T-cell (primary cell): ENCODE measurements around the gene ASIC3. TPM values are rescaled to one million over a fixed set of nuclear protein-coding genes. Genes with fewer than 3 reads are reported as not detected.
"Not testable (repeated sequence)": the region's sequence is repeated elsewhere in the genome, so short reads cannot be mapped to it uniquely, and the experiment has no call there.

ENCODE experiments used
- ATAC-seq, 4 experiments: fragments of 200-7000 bp in 3 of 4; fragments of 150-1000 bp in 1 of 4; cut with Tn5 transposase; replicated peaks in 1 of 4; 1 replicate in 3 of 4; 2 replicates in 1 of 4; pipeline ENCODE4 v1.10.0; 2021; ENCODE audit warnings: moderate library complexity in 3 of 4, mild to moderate bottlenecking in 2 of 4, moderate number of reproducible peaks in 1 of 4
- CTCF ChIA-PET, 2 donors: fragments of 300-600 bp; sonication (Branson Sonifier 250); formaldehyde crosslinking; loops; one replicate each; lab custom pipeline; 2022; ENCODE audit warnings: antibody characterized with exemption in 2 of 2; lab: Charles Lee
- POLR2A ChIA-PET, 2 donors: fragments of 300-600 bp; sonication (Branson Sonifier 250); formaldehyde crosslinking; loops; one replicate each; lab custom pipeline; 2022; ENCODE audit warnings: antibody characterized with exemption in 2 of 2; lab: Charles Lee
- DNase-seq, 35 experiments: peaks; one replicate each; pipeline versions ENCODE4 v3.0.0 to v3.0.0-alpha.2; 2013 to 2023
- H3K27ac ChIP-seq: one replicate; pipeline ENCODE4 v1.5.1; 2013; ENCODE audit warnings: low read length
- H3K27me3 ChIP-seq, 2 experiments: replicated peaks in 1 of 2; 1 replicate in 1 of 2; 2 replicates in 1 of 2; pipeline versions ENCODE4 v1.6.1 to v1.7.0; 2013; ENCODE audit warnings: low read length in 1 of 2, mixed read lengths in 1 of 2; ENCODE audit not compliant: control insufficient read depth in 2 of 2, insufficient read depth in 2 of 2; ENCODE audit errors: extremely low read depth in 1 of 2
- H3K36me3 ChIP-seq, 2 donors: 1 replicate in 1 of 2; 2 replicates in 1 of 2; pipeline versions ENCODE4 v1.6.1 to v1.7.0; 2013; ENCODE audit warnings: low read length in 1 of 2; ENCODE audit not compliant: control insufficient read depth in 2 of 2, insufficient read depth in 1 of 2; ENCODE audit errors: extremely low read depth in 1 of 2
- H3K4me1 ChIP-seq, 2 experiments: 1 replicate in 1 of 2; 2 replicates in 1 of 2; pipeline versions ENCODE4 v1.6.1 to v1.7.0; 2013; ENCODE audit warnings: low read length in 2 of 2, mixed read lengths in 1 of 2; ENCODE audit not compliant: insufficient read depth in 2 of 2, control insufficient read depth in 1 of 2; ENCODE audit errors: extremely low read depth in 1 of 2
- H3K4me3 ChIP-seq, 2 donors: 1 replicate in 1 of 2; 2 replicates in 1 of 2; pipeline versions ENCODE4 v1.5.1 to v1.7.0; 2013; ENCODE audit warnings: mild to moderate bottlenecking in 2 of 2, low read length in 1 of 2, moderate library complexity in 1 of 2; ENCODE audit not compliant: control insufficient read depth in 1 of 2; ENCODE audit errors: extremely low read depth in 1 of 2
- H3K9me3 ChIP-seq: 2 replicates; pipeline ENCODE4 v1.7.0; 2013
- H3K27ac Mint-ChIP-seq, 2 donors: one replicate each; pipeline ENCODE4 v1.8.0; 2020 to 2021; ENCODE audit warnings: mild to moderate bottlenecking in 2 of 2, mixed read lengths in 2 of 2
- H3K27me3 Mint-ChIP-seq, 2 donors: one replicate each; pipeline ENCODE4 v1.8.0; 2021 to 2022; ENCODE audit warnings: mixed read lengths in 2 of 2
- H3K36me3 Mint-ChIP-seq: one replicate; pipeline ENCODE4 v1.8.0; 2021; ENCODE audit warnings: mixed read lengths
- H3K4me1 Mint-ChIP-seq, 3 donors: one replicate each; pipeline ENCODE4 v1.8.0; 2020 to 2022; ENCODE audit warnings: mixed read lengths in 3 of 3, mild to moderate bottlenecking in 1 of 3
- H3K4me3 Mint-ChIP-seq, 3 donors: one replicate each; pipeline ENCODE4 v1.8.0; 2020 to 2022; ENCODE audit warnings: mild to moderate bottlenecking in 3 of 3, mixed read lengths in 3 of 3, moderate library complexity in 3 of 3
- H3K9me3 Mint-ChIP-seq, 3 donors: one replicate each; pipeline ENCODE4 v1.8.0; 2020 to 2022; ENCODE audit warnings: mixed read lengths in 3 of 3
- WGBS: methylation state at CpG from one replicate; pipeline ENCODE4 v1.1.5; 2013; ENCODE audit warnings: missing lambda C conversion rate; ENCODE audit not compliant: insufficient coverage; 5-methylcytosine and 5-hydroxymethylcytosine counted together
- total RNA-seq, 35 experiments: library from RNA in 6 of 35; stranded (reverse) in 6 of 35; fragments of 120-200 nt in 1 of 35; gene quantifications; one replicate each; pipeline versions ENCODE4 v1.2.1 to v1.2.4 and lab custom pipeline; 2013 to 2026

ASIC3 gene
- total RNA-seq, 5 donors from 2014 or later (not counting 1 experiment from before 2014, with no cell fraction given), result 9.8 to 16.0 (median 11.9) TPM

DNA sequence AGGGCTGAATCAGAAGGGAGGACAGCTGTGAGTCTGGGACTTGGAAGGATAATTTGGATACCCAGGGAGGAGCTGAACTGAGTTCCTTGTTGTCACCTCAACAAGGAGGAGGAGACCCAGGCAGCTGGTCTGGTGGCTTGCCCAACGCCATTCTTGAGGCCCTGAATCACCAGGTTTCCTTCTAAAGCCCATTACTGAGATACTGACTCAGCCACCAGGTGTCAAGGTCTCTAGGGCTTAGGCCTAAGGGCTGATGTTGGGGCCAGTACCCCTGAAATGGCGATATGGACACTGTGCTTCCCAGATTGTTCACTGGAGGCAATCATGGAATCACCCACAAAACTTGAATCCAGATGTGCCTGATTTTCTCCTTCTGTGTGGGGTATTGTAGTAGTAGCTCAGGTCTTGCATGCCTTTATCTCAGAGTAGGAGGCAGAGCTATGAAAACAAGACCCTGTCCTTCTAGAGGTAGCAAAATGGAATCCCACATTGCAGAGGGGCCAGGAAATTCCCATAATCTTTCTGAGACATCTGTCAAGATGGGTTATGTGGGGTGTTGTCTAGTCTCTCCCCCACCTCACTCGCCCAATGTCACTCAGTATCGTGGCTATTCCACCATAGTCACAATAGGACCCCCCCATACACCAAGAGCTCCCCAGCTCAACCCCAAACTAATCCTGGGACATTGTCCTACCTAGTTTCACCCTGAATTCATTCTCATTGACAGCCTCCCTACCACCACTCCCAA lies 22.2 kb upstream of the ASIC3 start:
- Mint-ChIP-seq H3K4me3 (no peak overlapping the region), H3K27ac (peak overlapping the region; percentile 17 to 45), H3K27me3 (peaks cover 0 to 3% of the 10 kb centered on the region in 2 donors), H3K9me3 (no peaks in the 10 kb centered on the region), H3K36me3 (peaks cover 5% of the 10 kb centered on the region), H3K4me1 (peaks cover 21 to 30% (median 29%) of the 10 kb centered on the region in 3 donors)
- 69% methylated on average over 2 of the region's 4 CpGs for WGBS
- Histone ChIP-seq H3K27me3 (peaks cover 0 to 20% of the 10 kb centered on the region in 2 experiments), H3K27ac (no peak overlapping the region), H3K36me3 (peaks cover 0 to under 1% of the 10 kb centered on the region in 2 donors), H3K4me1 (peaks cover 9 to 23% of the 10 kb centered on the region in 2 experiments), H3K4me3 (no peak overlapping the region), H3K9me3 (no peaks in the 10 kb centered on the region)
- no peak for ATAC-seq
- no peak for DNase-seq
- ChIA-PET CTCF (interaction anchor here in 1 of 2 donors (1.3 kb wide), 1 partner anchor 9 kb away, joined by 4 read pairs; no protein-coding TSS in a partner anchor), POLR2A (interaction anchor here in 1 of 2 donors (1.0 kb wide), 1 partner anchor 12 kb away, joined by 10 read pairs; no protein-coding TSS in a partner anchor)

DNA sequence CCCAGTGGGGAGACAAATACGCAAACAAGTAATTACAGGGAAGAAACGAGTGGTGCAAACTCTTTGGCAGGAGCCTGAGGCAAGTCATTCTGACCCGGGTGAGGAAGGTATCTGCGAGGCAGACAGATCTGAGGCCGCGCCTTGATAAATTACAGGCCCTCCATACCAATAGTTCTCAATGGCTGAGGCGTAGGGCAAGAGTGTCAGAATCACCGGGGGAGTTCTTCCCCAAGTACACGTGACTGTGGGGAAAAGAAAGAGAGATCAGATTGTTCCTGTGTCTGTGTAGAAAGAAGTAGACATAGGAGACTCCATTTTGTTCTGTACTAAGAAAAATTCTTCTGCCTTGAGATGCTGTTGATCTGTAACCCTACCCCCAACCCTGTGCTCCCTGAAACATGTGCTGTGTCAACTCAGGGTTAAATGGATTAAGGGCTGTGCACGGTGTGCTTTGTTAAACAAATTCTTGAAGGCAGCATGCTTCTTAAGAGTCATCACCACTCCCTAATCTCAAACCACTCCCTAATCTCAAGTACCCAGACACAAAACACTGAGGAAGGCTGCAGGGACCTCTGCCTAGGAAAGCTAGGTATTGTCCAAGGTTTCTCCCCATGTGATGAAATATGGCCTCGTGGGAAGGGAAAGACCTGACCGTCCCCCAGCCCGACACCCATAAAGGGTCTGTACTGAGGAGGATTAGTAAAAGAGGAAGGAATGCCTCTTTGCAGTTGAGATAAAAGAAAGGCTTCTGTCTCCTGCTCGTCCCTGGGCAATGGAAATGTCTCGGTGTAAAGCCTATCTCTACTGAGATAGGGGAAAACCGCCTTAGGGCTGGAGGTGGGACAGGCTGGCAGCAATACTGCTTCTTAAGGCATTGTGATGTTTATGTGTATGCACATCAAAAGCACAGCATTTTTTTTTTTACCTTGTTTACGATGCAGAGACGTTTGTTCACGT lies 21.3 kb upstream of the ASIC3 start:
- peak overlapping the region in 1 of 2 donors; percentile 95 for H3K4me3 ChIP-seq
- H3K9me3 ChIP-seq, H3K9me3 Mint-ChIP-seq, H3K36me3 Mint-ChIP-seq, H3K27me3 Mint-ChIP-seq, ATAC-seq, H3K36me3 ChIP-seq: not testable (repeated sequence)
- ChIA-PET POLR2A (interaction anchor here (0.8 to 1.5 kb wide), 3 partner anchors 13 to 41 kb away, joined by 3 to 11 read pairs (median 10); no protein-coding TSS in a partner anchor), CTCF (interaction anchor here in 1 of 2 donors (1.0 to 1.5 kb wide), 3 partner anchors 9 to 16 kb away, joined by 4 to 19 read pairs (median 4); no protein-coding TSS in a partner anchor)
- H3K27me3 ChIP-seq, result peaks cover 0 to 15% of the 10 kb centered on the region in 2 experiments
- peak overlapping the region; percentile 98 for H3K27ac Mint-ChIP-seq
- DNase-seq, result peak in 1 of 35 experiments; percentile 26
- H3K27ac ChIP-seq, result peak overlapping the region; percentile 88
- peaks cover 9 to 23% of the 10 kb centered on the region in 2 experiments for H3K4me1 ChIP-seq
- 60% methylated on average over 7 of the region's 19 CpGs for WGBS
- H3K4me3 Mint-ChIP-seq, result peak overlapping the region; percentile 87 to 93 (median 91)
- peaks cover 21 to 35% (median 35%) of the 10 kb centered on the region in 3 donors for H3K4me1 Mint-ChIP-seq

GRCh38 chr7:151027728-151028130 lies 20.6 kb upstream of the ASIC3 start:
- ChIA-PET POLR2A (interaction anchor here (0.8 to 1.5 kb wide), 9 partner anchors 9 to 524 kb away, joined by 3 to 11 read pairs (median 4); no protein-coding TSS in a partner anchor), CTCF (interaction anchor here in 1 of 2 donors (1.0 to 1.5 kb wide), 11 partner anchors 10 to 217 kb away, joined by 3 to 19 read pairs (median 4); partner anchors contain the start of genes ABCF2 and FASTK)
- peak overlapping the region; percentile 87 to 93 (median 91) for H3K4me3 Mint-ChIP-seq
- H3K4me3 ChIP-seq, result peak overlapping the region; percentile 61 to 95
- H3K27ac Mint-ChIP-seq, result peak overlapping the region; percentile 98
- not testable (repeated sequence) for H3K9me3 ChIP-seq, H3K36me3 ChIP-seq, H3K27me3 Mint-ChIP-seq, H3K36me3 Mint-ChIP-seq, DNase-seq, H3K9me3 Mint-ChIP-seq
- peak overlapping the region; percentile 88 for H3K27ac ChIP-seq
- WGBS, result 7% methylated on average over 3 of the region's 16 CpGs
- H3K4me1 ChIP-seq, result peaks cover 9 to 23% of the 10 kb centered on the region in 2 experiments
- H3K27me3 ChIP-seq, result peaks cover 0 to 15% of the 10 kb centered on the region in 2 experiments
- ATAC-seq, result peak in 2 of 4 experiments; percentile 2 to 7
- peaks cover 21 to 38% (median 36%) of the 10 kb centered on the region in 3 donors for H3K4me1 Mint-ChIP-seq

- H3K27ac Mint-ChIP-seq, result peak within 1 kb of the TSS; percentile 98
- Histone ChIP-seq H3K36me3 (peaks cover 5 to 11% of the 10 kb centered on the region in 2 donors), H3K27me3 (peaks cover 0 to 9% of the 10 kb centered on the region in 2 experiments), H3K4me3 (peak within 1 kb of the TSS; percentile 61 to 95), H3K9me3 (no peaks in the 10 kb centered on the region), H3K27ac (peak within 1 kb of the TSS; percentile 88), H3K4me1 (peaks cover 9 to 23% of the 10 kb centered on the region in 2 experiments)
- peaks cover 21 to 38% (median 36%) of the 10 kb centered on the region in 3 donors for H3K4me1 Mint-ChIP-seq
- peak; percentile 89 to 99 (median 97) for DNase-seq
- no peaks in the 10 kb centered on the region for H3K27me3 Mint-ChIP-seq
- peak; percentile 88 to 94 (median 92) for ATAC-seq
- ChIA-PET POLR2A (interaction anchor here (0.5 to 1.5 kb wide), 12 partner anchors 10 to 1314 kb away, joined by 3 to 11 read pairs (median 4); no protein-coding TSS in a partner anchor), CTCF (interaction anchor here (1.0 to 1.5 kb wide), 12 partner anchors 10 to 216 kb away, joined by 3 to 19 read pairs (median 4); partner anchors contain the start of genes ABCF2 (in 1 of the 2) and FASTK (in 1 of the 2))
- no peaks in the 10 kb centered on the region for H3K9me3 Mint-ChIP-seq
- H3K4me3 Mint-ChIP-seq, result peak within 1 kb of the TSS; percentile 87 to 93 (median 91)
- H3K36me3 Mint-ChIP-seq, result peaks cover 5% of the 10 kb centered on the region
- WGBS, result 2% methylated on average over 46 of the region's 53 CpGs
These were observed 20.0 kb upstream of the ASIC3 start, which contains the start of gene ABCB8 for GRCh38 chr7:151028131-151028947. Gene ABCB8, plus strand, starts transcription at chr7:151028450. Its CDS starts 66 bp downstream, at chr7:151028516.

DNA sequence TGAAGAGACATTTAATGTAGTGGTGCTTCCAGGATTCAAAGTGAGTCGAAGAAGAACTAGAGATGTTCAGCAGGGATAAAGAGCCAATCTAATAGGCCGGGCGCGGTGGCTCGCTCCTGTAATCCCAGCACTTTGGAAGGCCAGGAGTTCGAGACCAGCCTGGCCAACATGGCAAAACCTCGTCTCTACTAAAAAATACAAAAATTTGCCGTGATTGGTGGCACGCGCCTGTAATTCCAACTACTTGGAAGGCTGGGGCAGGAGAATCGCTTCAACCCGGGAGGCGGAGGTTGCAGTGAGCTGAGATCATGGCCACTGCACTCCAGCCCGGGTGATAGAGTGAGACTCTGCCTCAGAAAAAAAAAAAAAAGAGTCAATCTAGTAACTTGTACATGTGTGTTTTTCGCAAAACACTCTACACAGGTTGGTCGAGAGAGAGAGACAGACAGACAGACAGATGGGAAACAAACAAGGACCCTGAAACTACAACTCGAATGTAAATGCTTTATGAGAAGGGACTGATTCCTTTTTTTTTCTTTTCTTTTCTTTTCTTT lies 19.3 kb upstream of the ASIC3 start:
- CTCF ChIA-PET, result interaction anchor here (0.9 to 1.5 kb wide), 8 partner anchors 11 to 198 kb away, joined by 3 to 19 read pairs (median 4); partner anchors contain the start of gene ABCF2 (in 1 of the 2)
- peak overlapping the region; percentile 61 to 95 for H3K4me3 ChIP-seq
- peaks cover 5% of the 10 kb centered on the region for H3K36me3 Mint-ChIP-seq

More for the DNA sequence above, 19.3 kb upstream of the ASIC3 start:
- ATAC-seq (no peak), DNase-seq (no peak)
- H3K4me1 Mint-ChIP-seq, result peaks cover 21 to 38% (median 36%) of the 10 kb centered on the region in 3 donors
- peak overlapping the region; percentile 88 for H3K27ac ChIP-seq
- H3K27me3 Mint-ChIP-seq, result no peaks in the 10 kb centered on the region
- 81% methylated on average over 13 of the region's 17 CpGs for WGBS
- POLR2A ChIA-PET, result interaction anchor here (0.5 to 1.5 kb wide), 6 partner anchors 15 to 1315 kb away, joined by 3 to 11 read pairs (median 4); no protein-coding TSS in a partner anchor
- H3K9me3 Mint-ChIP-seq, result no peaks in the 10 kb centered on the region
- peak overlapping the region; percentile 87 to 93 (median 91) for H3K4me3 Mint-ChIP-seq
- peaks cover 11 to 15% of the 10 kb centered on the region in 2 donors for H3K36me3 ChIP-seq
- peaks cover 0 to 4% of the 10 kb centered on the region in 2 experiments for H3K27me3 ChIP-seq
- no peaks in the 10 kb centered on the region for H3K9me3 ChIP-seq
- H3K27ac Mint-ChIP-seq, result peak overlapping the region; percentile 98
- peaks cover 9 to 23% of the 10 kb centered on the region in 2 experiments for H3K4me1 ChIP-seq
